ENCODE measurements around the gene DDX25.

The DDX25 gene

GRCh38 chr11:125902277-125902926 lies 1.9 kb upstream of the DDX25 start:
- no peak for TF ChIP-seq CTCF (IDR thresholded peaks at IDR 0.05)

- TF ChIP-seq CTCF (IDR thresholded peaks at IDR 0.05): no peak
Observed at GRCh38 chr11:125902927-125903710, 1.2 kb upstream of the DDX25 start, which contains the start of gene PUS3. Gene PUS3 (minus strand): TSS chr11:125903206. CDS start chr11:125896284, 6,922 bp downstream.

GRCh38 chr11:125904678-125905077 lies 370 bp downstream of the DDX25 start:
- TF ChIP-seq CTCF (IDR thresholded peaks at IDR 0.05): no peak

GRCh38 chr11:125910226-125910849 lies 6.0 kb downstream of the DDX25 start:
- no peak for TF ChIP-seq CTCF (IDR thresholded peaks at IDR 0.05)

GRCh38 chr11:125916683-125917347 lies 12.5 kb downstream of the DDX25 start:
- TF ChIP-seq CTCF (IDR thresholded peaks at IDR 0.05): no peak

- TF ChIP-seq CTCF (IDR thresholded peaks at IDR 0.05): no peak
Observed at GRCh38 chr11:125918140-125918840, 14.0 kb downstream of the DDX25 start.

- TF ChIP-seq CTCF (IDR thresholded peaks at IDR 0.05): no peak
Observed at GRCh38 chr11:125921042-125921441, 16.7 kb downstream of the DDX25 start.

Data from LNCAP (cell line).